ENCODE results near the gene EVI5L. TPM values are rescaled to one million over a fixed set of nuclear protein-coding genes. Genes with fewer than 3 reads are reported as not detected.
"Not testable (repeated sequence)": the region's sequence is repeated elsewhere in the genome, so short reads cannot be mapped to it uniquely, and the experiment has no call there.

EVI5L gene
- total RNA-seq, 1 donor from 2014 or later: 4.4 TPM

DNA sequence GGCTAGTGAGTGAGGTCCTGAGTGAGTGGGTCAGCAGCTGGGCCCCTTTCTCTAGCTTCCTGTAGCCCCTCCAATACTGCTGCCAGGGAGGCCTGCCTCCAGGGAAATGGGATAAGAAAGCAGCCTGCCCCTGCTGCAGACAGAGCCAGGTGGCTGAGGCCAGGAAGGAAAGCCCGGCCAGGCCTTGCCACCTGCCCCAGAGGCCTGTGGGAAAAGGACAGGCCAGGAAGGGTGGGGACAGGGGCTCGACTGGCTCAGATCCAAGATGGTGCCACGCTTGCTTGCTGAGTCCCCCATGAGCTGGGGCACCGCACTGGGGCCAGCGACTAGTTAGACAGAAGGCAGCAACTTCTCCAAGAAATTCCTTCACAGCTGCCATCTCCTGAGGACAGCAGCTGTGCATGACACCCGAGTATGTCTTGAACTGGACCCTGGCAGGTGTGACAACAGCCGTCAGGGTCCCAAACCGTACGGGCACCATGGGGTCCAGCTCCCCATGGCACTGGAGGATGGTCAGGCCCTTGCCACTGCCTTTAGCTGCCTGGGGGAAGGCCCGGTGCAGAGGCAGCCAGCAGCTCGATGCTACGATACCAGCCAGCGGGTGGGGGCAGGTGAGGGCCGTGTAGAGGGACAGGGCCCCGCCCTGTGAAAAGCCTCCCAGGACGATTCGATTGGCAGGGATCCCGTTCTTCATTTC, 49.2 kb downstream of the EVI5L start:
- H3K4me1 Mint-ChIP-seq (ENCODE audit: low read depth): no peaks in the 10 kb centered on the region
- H3K36me3 Mint-ChIP-seq (ENCODE audit: low read depth): no peaks in the 10 kb centered on the region
- H3K27me3 Mint-ChIP-seq (ENCODE audit: insufficient read depth): peaks cover 13% of the 10 kb centered on the region
- no peak overlapping the region for H3K27ac Mint-ChIP-seq
- no peaks in the 10 kb centered on the region for H3K9me3 Mint-ChIP-seq
- no peak for DNase-seq (ENCODE audit: low spot score)
- intact Hi-C loops (cut with micrococcal nuclease): no loop called here
- no peak overlapping the region for H3K4me3 Mint-ChIP-seq

DNA sequence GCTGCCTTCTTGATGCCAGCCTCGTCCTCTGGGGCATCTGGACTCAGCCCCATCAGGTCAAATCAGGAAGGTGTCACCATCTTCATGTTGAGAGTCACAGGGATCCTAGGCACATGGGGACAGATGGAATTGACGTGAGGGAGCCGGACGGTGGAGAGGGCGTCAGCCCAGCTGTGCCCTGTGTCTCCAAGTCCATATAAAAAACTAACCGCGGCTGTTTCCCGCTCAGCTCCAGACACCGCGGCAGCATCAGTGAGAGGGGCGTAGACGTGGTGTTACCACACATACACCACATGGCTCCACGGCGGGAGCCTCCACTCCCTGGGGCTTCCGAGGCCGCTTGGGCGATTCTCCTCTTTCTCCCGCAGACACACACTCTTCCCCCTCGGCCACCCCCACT, 49.8 kb downstream of the EVI5L start:
- Mint-ChIP-seq H3K27me3 (ENCODE audit: insufficient read depth) (peaks cover 13% of the 10 kb centered on the region), H3K36me3 (ENCODE audit: low read depth) (no peaks in the 10 kb centered on the region), H3K4me3 (no peak overlapping the region), H3K27ac (no peak overlapping the region), H3K4me1 (ENCODE audit: low read depth) (no peaks in the 10 kb centered on the region), H3K9me3 (no peaks in the 10 kb centered on the region)
- intact Hi-C loops (cut with micrococcal nuclease): no loop called here
- no peak for DNase-seq (ENCODE audit: low spot score)

DNA sequence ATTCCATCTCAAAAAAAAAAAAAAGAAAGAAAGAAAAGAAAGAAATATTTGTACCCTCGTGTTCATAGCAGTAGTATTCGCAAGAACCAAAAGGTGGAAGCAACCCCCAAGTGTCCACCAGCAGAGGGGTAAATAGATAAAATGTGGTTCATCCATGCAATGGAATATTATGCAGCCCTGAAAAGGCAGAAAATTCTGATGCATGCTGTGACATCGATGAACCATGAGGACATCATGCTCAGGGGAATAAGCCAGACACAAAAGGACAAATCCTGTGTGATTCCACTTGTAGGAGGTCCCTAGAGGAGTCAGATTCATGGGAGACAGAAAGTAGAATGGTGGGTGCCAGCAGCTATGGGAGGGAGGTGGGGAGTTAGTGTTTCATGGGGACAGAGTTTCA, 51.9 kb downstream of the EVI5L start:
- H3K27ac Mint-ChIP-seq: no peak overlapping the region
- no peaks in the 10 kb centered on the region for H3K9me3 Mint-ChIP-seq
- H3K27me3 Mint-ChIP-seq (ENCODE audit: insufficient read depth): peaks cover 2% of the 10 kb centered on the region
- DNase-seq (ENCODE audit: low spot score): no peak
- no peaks in the 10 kb centered on the region for H3K36me3 Mint-ChIP-seq (ENCODE audit: low read depth)
- intact Hi-C loops (cut with micrococcal nuclease): no loop called here
- H3K4me3 Mint-ChIP-seq: no peak overlapping the region
- no peaks in the 10 kb centered on the region for H3K4me1 Mint-ChIP-seq (ENCODE audit: low read depth)

DNA sequence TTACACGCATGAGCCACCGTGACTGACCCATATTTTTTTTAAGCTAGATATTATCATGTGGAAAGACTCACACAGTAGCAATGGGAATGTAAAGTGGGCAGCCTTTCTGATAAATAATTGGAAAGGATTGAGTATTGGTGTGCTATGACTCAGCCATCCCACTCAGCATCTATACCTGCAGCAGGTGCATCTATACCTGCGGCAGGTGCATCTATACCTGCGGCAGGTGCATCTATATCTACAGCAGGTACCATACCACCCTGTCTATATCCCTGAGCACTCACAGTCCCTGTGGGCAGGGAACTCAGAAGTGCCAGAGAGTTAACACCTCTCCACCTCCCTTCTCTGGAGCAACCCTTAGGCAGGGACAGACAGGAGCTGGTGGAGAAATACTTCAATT, 53.1 kb downstream of the EVI5L start:
- no peak overlapping the region for H3K27ac Mint-ChIP-seq
- H3K4me1 Mint-ChIP-seq (ENCODE audit: low read depth): no peaks in the 10 kb centered on the region
- intact Hi-C loops (cut with micrococcal nuclease): no loop called here
- no peak for DNase-seq (ENCODE audit: low spot score)
- H3K36me3 Mint-ChIP-seq (ENCODE audit: low read depth): no peaks in the 10 kb centered on the region
- H3K27me3 Mint-ChIP-seq (ENCODE audit: insufficient read depth): peaks cover 6% of the 10 kb centered on the region
- no peak overlapping the region for H3K4me3 Mint-ChIP-seq
- H3K9me3 Mint-ChIP-seq: no peaks in the 10 kb centered on the region

DNA sequence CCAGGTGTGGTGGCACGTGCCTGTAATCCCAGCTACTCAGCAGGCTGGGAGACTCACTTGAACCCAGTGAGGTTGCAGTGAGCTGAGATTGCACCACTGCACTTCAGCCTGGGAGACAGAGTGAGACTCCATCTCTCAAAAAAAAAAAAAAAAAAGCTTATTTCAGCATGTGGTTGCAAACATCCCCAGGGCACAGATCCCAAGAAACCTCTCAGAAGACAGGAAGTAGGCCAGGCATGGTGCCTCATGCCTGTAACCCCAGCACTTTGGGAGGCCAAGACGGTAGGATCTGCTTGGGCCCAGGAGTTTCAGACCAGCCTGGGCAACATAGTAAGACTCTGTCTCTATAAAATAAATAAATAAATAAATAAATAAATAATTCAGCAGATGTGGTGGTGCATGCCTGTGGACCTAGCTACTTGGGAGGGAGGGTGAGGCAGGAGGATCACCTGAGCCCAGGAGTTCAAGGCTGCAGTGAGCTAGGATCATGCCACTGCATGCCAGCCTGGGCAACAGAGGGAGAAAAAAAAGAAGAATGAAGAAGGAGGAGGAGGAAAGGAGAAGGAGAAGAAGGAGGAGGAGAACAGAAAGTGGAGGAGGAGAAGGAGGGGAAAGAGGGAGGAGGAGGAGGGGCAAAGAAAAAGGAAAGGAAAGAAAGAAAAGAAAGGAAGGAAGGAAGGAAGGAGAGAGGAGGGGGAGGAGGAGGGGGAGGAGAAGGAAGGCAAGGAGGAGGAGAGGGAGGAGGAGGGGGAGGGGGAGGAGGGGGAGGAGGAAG, 54.0 kb downstream of the EVI5L start:
- H3K4me1 Mint-ChIP-seq (ENCODE audit: low read depth): no peaks in the 10 kb centered on the region
- H3K4me3 Mint-ChIP-seq: no peak overlapping the region
- intact Hi-C loops (cut with micrococcal nuclease): no loop called here

DNA sequence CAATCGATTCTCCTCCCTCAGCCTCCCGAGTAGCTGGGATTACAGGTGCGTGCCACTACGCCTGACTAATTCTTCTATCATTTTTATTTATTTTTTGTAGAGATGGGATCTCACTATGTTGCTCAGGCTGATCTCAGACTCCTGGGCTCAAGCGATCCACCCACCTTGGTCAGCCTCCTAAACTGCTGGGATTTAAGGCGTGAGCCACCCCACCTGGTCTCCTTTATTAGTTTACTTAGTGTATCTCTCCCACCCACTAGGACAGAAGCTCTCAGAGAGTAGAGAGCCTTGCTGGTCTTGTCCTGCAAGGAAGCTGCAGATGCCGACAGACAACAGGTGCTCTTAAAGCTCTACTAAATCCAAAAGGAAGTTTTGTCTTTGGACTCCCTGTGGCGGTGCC, 55.8 kb downstream of the EVI5L start:
- intact Hi-C loops (cut with micrococcal nuclease): no loop called here
- H3K4me3 Mint-ChIP-seq: no peak overlapping the region
- DNase-seq (ENCODE audit: low spot score): no peak
- peaks cover 13% of the 10 kb centered on the region for H3K27me3 Mint-ChIP-seq (ENCODE audit: insufficient read depth)
- H3K36me3 Mint-ChIP-seq (ENCODE audit: low read depth): no peaks in the 10 kb centered on the region
- no peak overlapping the region for H3K27ac Mint-ChIP-seq
- no peaks in the 10 kb centered on the region for H3K4me1 Mint-ChIP-seq (ENCODE audit: low read depth)
- H3K9me3 Mint-ChIP-seq: no peaks in the 10 kb centered on the region

More for the DNA sequence above, 54.0 kb downstream of the EVI5L start:
- DNase-seq (ENCODE audit: low spot score): no peak
- no peaks in the 10 kb centered on the region for H3K36me3 Mint-ChIP-seq (ENCODE audit: low read depth)
- no peak overlapping the region for H3K27ac Mint-ChIP-seq
- no peaks in the 10 kb centered on the region for H3K9me3 Mint-ChIP-seq
- peaks cover 9% of the 10 kb centered on the region for H3K27me3 Mint-ChIP-seq (ENCODE audit: insufficient read depth)

DNA sequence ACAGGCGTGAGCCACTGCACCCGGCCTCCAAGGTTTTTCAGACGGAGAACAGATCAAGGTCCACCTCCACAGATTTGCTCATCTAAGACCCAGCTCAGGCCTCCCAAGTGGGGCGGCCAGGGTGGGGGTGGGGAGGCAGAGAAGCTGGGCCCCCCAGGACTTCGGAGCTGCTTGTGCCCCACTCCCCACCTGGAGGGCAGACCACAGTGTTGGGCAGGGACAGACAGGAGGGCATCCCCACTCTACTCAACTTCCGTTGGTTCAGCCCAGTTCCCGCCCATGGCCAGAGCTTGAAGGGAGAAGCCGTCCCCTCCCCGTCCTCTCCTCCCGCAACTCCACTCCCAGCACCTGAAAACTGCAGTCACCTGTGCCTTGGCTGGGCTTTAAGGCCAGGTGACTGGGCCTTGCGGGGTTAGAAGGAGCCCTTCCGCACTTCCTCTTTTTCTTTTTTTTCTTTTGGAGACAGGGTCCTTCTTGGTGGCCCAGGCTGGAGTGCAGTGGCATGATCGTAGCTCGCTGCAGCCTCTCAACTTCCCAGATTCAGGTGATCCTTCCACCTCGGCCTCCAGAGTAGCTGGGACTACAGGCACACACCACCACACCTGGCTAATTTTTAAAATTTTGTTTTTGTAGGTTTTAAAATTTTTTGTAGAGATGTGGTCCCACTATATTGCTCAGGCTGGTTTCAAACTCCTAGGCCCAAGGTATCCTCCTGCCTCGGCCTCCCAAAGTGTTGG, 57.6 kb downstream of the EVI5L start:
- intact Hi-C loops (cut with micrococcal nuclease): no loop called here
- Mint-ChIP-seq H3K9me3 (no peaks in the 10 kb centered on the region), H3K4me1 (ENCODE audit: low read depth) (no peaks in the 10 kb centered on the region), H3K27me3 (ENCODE audit: insufficient read depth) (peaks cover 22% of the 10 kb centered on the region), H3K36me3 (ENCODE audit: low read depth) (no peaks in the 10 kb centered on the region), H3K27ac (no peak overlapping the region), H3K4me3 (no peak overlapping the region)
- no peak for DNase-seq (ENCODE audit: low spot score)

DNA sequence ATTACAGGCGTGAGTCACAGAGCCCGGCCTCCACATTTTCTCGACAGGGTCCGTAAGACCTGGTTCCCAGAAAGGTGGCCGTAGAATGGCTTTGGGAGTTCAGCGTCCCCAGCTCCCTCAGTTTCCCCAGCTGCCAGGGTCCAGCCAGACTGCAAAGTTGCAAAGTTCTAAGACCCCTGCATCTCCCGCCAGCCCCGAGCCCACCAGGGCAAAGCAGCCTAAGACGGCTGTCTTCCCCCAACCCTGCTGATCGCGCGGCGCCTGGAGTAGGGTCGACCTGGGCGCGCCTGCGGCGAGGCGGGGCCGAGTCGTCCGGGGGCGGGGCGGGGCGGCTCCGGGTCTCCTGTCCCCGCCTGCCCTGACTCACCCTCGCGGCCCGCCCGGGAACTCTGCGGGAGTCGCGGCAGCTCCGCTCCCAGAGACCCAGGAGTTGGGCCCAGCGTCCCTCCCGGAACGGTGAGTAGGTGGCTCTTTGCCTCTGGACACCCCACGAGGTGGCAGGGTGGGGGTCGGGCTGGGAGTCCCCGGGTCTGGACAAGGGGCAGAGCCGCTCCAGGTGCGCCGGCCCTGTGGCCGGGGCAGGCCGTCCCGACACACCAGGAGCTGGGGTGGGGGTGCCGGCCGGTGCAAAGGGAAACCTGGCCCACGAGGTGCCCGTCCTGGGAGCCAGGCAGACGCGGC, 58.3 kb downstream of the EVI5L start, which contains the start of gene LRRC8E:
Gene LRRC8E, plus strand, starts transcription at position 366 of the 681 bp plus-strand sequence. CDS start 7,094 bp downstream, outside the sequence.
- Mint-ChIP-seq H3K9me3 (no peaks in the 10 kb centered on the region), H3K36me3 (ENCODE audit: low read depth) (no peaks in the 10 kb centered on the region), H3K4me3 (no peak within 1 kb of the TSS), H3K27ac (no peak within 1 kb of the TSS), H3K4me1 (ENCODE audit: low read depth) (no peaks in the 10 kb centered on the region), H3K27me3 (ENCODE audit: insufficient read depth) (peaks cover 22% of the 10 kb centered on the region)
- DNase-seq (ENCODE audit: low spot score): no peak
- intact Hi-C loops (cut with micrococcal nuclease): no loop called here

DNA sequence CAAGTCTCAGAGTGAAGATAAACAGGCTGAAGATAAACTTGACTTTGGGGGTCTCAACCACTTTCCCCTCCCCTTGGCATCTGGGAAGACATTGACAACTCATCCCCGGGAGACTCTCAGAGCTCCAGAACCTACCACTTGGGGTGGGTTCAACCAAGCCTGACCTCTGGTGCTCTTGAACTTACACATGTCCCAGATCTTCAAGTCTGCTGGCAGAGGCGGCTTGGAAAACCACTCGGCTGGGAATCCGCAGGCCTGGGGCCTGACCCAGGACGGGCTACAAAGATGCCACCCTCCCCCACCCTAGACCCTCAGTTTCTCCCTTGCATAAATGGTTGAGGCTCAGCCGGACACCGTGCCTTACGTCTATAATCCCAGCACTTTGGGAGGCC, 58.8 kb downstream of the EVI5L start:
- H3K4me3 Mint-ChIP-seq: no peak overlapping the region
- intact Hi-C loops (cut with micrococcal nuclease): no loop called here
- H3K9me3 Mint-ChIP-seq: no peaks in the 10 kb centered on the region
- no peaks in the 10 kb centered on the region for H3K4me1 Mint-ChIP-seq (ENCODE audit: low read depth)
- no peak overlapping the region for H3K27ac Mint-ChIP-seq
- DNase-seq (ENCODE audit: low spot score): no peak
- H3K36me3 Mint-ChIP-seq (ENCODE audit: low read depth): no peaks in the 10 kb centered on the region
- H3K27me3 Mint-ChIP-seq (ENCODE audit: insufficient read depth): peaks cover 22% of the 10 kb centered on the region

DNA sequence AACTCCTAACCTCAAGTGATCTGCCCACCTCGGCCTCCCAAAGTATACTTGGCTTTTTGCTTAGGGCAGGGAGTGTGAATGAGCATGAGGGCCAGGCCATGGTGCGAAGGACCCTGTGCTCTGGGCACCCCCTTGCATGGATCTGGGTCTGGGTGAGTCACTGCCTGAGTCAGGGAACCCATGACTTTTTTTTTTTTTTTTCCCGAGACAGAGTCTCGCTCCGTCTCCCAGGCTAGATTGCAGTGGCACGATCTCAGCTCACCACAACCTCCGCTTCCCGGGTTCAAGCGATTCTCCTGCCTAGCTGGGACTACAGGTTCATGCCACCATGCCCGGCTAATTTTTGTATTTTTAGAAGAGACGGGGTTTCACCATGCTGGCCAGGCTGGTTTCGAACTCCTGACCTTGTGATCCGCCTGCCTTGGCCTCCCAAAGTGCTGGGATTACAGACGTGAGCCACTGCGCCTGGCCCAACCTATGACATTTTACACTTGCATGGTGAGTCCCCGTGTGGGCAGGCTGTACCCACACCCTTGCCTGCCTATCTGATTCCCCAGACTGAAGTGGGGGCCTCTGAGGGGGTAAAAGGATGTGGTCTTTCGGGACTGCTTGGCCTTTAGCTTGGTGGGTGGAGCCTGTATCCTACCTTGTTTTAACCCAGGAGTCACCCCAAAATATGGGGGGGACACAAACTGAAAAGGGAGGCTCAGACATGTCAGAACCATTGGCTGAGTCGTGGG, 63.5 kb downstream of the EVI5L start:
- intact Hi-C loops (cut with micrococcal nuclease); H3K4me3 Mint-ChIP-seq: not testable (repeated sequence)
- H3K27me3 Mint-ChIP-seq (ENCODE audit: insufficient read depth): peaks cover 16% of the 10 kb centered on the region

DNA sequence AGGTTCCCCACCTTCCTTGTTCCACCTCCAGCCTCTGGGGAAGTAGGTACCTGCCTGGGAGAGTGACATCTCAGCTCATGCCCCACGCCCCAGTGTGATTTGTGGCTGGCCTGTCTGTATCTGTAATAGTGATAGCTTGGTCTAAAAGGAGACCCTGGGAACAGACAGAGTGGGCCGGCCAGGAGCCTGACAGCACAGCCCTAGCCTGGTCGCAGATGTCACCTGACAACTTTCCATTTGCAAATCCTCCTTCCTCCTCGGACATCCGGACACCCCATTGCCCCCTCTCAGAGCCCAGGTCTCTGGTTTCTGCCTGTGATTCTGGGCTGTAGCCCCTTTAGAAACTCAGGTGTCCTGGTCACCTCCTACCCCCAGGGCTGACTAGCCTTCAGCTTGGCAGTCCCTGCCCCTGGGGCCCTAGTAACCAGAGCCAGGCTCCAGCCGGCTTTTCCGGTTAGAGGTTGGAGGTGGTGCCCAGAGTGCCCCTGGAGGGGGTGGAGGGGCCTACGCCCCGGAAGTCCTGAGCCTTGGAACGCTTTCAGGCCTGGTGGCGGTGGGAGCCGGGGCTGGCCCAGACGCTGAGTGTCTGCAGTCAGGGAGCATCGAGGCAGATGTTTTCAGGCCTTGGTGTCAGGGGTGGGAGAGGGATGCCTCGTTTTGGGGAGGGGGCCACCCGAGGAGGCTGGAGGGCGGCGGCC, 64.7 kb downstream of the EVI5L start:
- H3K4me1 Mint-ChIP-seq (ENCODE audit: low read depth): no peaks in the 10 kb centered on the region
- no peak overlapping the region for H3K4me3 Mint-ChIP-seq
- no peaks in the 10 kb centered on the region for H3K36me3 Mint-ChIP-seq (ENCODE audit: low read depth)
- H3K27me3 Mint-ChIP-seq (ENCODE audit: insufficient read depth): peaks cover 13% of the 10 kb centered on the region
- DNase-seq (ENCODE audit: low spot score): no peak
- no peaks in the 10 kb centered on the region for H3K9me3 Mint-ChIP-seq
- intact Hi-C loops (cut with micrococcal nuclease): no loop called here
- H3K27ac Mint-ChIP-seq: no peak overlapping the region

More for the DNA sequence above, 63.5 kb downstream of the EVI5L start:
- not testable (repeated sequence) for H3K27ac Mint-ChIP-seq; DNase-seq (ENCODE audit: low spot score); H3K9me3 Mint-ChIP-seq; H3K4me1 Mint-ChIP-seq (ENCODE audit: low read depth); H3K36me3 Mint-ChIP-seq (ENCODE audit: low read depth)

DNA sequence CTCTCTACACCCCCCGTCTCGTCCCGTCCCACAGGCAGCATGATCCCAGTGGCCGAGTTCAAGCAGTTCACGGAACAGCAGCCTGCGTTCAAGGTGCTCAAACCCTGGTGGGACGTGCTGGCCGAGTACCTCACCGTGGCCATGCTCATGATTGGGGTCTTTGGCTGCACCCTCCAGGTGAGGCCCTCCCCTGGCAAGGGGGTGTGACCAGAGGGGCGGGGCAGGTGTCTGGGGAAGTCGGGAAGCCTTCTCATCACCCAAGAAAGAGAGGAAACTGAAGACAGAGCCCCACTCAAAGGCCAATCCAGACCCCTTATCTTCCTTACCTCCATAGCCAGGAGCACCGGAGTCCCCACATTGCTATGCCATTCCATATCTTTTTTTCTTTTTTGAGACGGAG, 65.5 kb downstream of the EVI5L start:
- no peaks in the 10 kb centered on the region for H3K9me3 Mint-ChIP-seq

More for the DNA sequence above, 65.5 kb downstream of the EVI5L start:
- DNase-seq (ENCODE audit: low spot score): no peak
- no peak overlapping the region for H3K27ac Mint-ChIP-seq
- H3K4me1 Mint-ChIP-seq (ENCODE audit: low read depth): no peaks in the 10 kb centered on the region
- peaks cover 9% of the 10 kb centered on the region for H3K27me3 Mint-ChIP-seq (ENCODE audit: insufficient read depth)
- H3K4me3 Mint-ChIP-seq: no peak overlapping the region
- intact Hi-C loops (cut with micrococcal nuclease): no loop called here
- no peaks in the 10 kb centered on the region for H3K36me3 Mint-ChIP-seq (ENCODE audit: low read depth)
